Mucosa of descending colon (tissue), 3 donors: ENCODE measurements around the gene CDK14. TPM values are rescaled to one million over a fixed set of nuclear protein-coding genes. Genes with fewer than 3 reads are reported as not detected.

Source experiments
- ATAC-seq: fragments of 200-7000 bp; cut with Tn5 transposase; one replicate; pipeline ENCODE4 v1.9.1; 2020; ENCODE audit warnings: mild to moderate bottlenecking, moderate library complexity
- DNase-seq, 3 donors: peaks; one replicate each; pipeline ENCODE4 v3.0.0-alpha.2; 2020
- H3K36me3 ChIP-seq: fragments of 200-600 bp; one replicate; pipeline ENCODE4 v1.8.0; 2021; ENCODE audit warnings: low read depth, mild to moderate bottlenecking
- H3K4me1 ChIP-seq: fragments of 200-600 bp; one replicate; pipeline ENCODE4 v1.8.0; 2021; ENCODE audit warnings: low read depth, mild to moderate bottlenecking
- H3K4me3 ChIP-seq: fragments of 200-600 bp; one replicate; pipeline ENCODE4 v1.8.0; 2021; ENCODE audit warnings: mild to moderate bottlenecking
- H3K9me3 ChIP-seq: fragments of 200-600 bp; one replicate; pipeline ENCODE4 v1.8.0; 2021; ENCODE audit warnings: mild to moderate bottlenecking
- intact Hi-C, 2 donors: fragments of 100-400 bp; cut with DNase I in 1 of 2; cut with micrococcal nuclease in 1 of 2; formaldehyde crosslinking; loops; one replicate each; pipeline versions ENCODE4 v1.11.0 to v1.11.1; 2022; cut with DNase I, micrococcal nuclease
- total RNA-seq, 3 donors: library from RNA; stranded (reverse); fragmentation: NEBNext Ultra II Directional in 2 of 3; extraction: Animal tissue kit (Norgen Biotek cat#: 25700) in 2 of 3; gene quantifications; one replicate each; pipeline versions ENCODE4 v1.2.1 to v1.2.4, GENCODE V29; 2021 to 2023
- TF ChIP-seq, protein P1 (sequence below): fragments of 200-600 bp; IDR thresholded peaks from one replicate; pipeline ENCODE4 v1.8.0; 2022; ENCODE audit warnings: antibody characterized with exemption, mild to moderate bottlenecking
- donor health status: DM: no; HTN: no; CAD: no; lungs with moderate emphysema.
- donor health status: DM: no; HTN: no; CAD: no.
- donor health status: DM: no; HTN: yes; CAD: no.

CDK14 gene
- total RNA-seq, 3 donors from 2014 or later: 5.4 to 24.4 (median 5.6) TPM

GRCh38 chr7:90574820-90575187 is 21.3 kb upstream of the CDK14 start:
- no peak for ATAC-seq
- H3K4me1 ChIP-seq: no peaks in the 10 kb centered on the region
- H3K36me3 ChIP-seq: no peaks in the 10 kb centered on the region
- H3K9me3 ChIP-seq: no peaks in the 10 kb centered on the region
- TF ChIP-seq, protein P1, sequence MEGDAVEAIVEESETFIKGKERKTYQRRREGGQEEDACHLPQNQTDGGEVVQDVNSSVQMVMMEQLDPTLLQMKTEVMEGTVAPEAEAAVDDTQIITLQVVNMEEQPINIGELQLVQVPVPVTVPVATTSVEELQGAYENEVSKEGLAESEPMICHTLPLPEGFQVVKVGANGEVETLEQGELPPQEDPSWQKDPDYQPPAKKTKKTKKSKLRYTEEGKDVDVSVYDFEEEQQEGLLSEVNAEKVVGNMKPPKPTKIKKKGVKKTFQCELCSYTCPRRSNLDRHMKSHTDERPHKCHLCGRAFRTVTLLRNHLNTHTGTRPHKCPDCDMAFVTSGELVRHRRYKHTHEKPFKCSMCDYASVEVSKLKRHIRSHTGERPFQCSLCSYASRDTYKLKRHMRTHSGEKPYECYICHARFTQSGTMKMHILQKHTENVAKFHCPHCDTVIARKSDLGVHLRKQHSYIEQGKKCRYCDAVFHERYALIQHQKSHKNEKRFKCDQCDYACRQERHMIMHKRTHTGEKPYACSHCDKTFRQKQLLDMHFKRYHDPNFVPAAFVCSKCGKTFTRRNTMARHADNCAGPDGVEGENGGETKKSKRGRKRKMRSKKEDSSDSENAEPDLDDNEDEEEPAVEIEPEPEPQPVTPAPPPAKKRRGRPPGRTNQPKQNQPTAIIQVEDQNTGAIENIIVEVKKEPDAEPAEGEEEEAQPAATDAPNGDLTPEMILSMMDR: no peak
- intact Hi-C loops: no loop called here
- no peak overlapping the region for H3K4me3 ChIP-seq
- no peak for DNase-seq

DNA sequence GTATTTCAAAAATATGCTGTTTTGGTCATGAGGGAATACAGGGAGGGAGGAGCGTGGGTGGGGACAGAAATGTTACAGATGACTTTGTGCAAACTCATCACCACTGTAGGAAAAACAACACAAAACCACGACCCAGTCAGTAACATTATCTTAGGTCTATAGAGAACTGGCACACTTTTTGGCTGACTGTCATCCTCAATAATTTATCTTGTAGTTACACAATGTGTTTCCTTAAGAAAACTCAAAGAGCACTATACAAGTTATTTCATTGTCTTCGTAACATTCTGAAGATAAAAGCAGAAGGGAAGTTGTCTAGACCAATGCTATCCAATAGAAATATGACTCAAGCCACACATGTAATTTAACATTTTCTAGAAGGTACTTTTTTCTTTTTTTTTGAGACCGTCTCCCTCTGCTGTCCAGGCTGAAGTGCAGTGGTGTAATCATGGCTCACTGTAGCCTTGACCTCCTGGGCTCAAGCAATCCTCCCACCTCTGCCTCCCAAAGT is 16.9 kb upstream of the CDK14 start:
- ATAC-seq (no peak), DNase-seq (no peak)
- TF ChIP-seq, protein P1: no peak
- Histone ChIP-seq H3K9me3 (no peaks in the 10 kb centered on the region), H3K4me1 (no peaks in the 10 kb centered on the region), H3K4me3 (no peak overlapping the region), H3K36me3 (no peaks in the 10 kb centered on the region)
- intact Hi-C loops: no loop called here

DNA sequence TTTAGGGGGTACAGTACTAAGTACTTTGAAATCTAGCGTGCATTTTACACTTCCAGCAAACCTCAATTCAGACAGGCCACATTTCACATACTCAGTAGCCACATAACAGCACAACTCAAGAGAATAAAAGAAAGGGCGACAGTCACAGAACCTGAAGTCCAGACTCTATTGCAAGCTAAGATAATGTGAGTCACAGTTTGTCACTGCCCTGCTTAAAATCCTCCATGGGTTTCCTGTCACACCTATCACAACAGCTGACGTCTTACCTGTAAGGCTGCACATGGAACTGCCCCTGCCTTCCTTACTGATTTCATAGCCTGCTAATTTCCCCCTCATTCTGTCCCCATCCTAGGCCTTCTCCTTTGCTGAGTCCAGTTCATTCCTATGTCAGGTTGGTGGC is 16.1 kb upstream of the CDK14 start:
- no peaks in the 10 kb centered on the region for H3K36me3 ChIP-seq
- no peaks in the 10 kb centered on the region for H3K4me1 ChIP-seq
- intact Hi-C loops: no loop called here
- H3K4me3 ChIP-seq: no peak overlapping the region
- ATAC-seq (no peak), DNase-seq (no peak)
- no peaks in the 10 kb centered on the region for H3K9me3 ChIP-seq
- TF ChIP-seq, protein P1: no peak

GRCh38 chr7:90582164-90582563 is 14.0 kb upstream of the CDK14 start:
- TF ChIP-seq, protein P1: no peak
- ATAC-seq (no peak), DNase-seq (no peak)
- H3K9me3 ChIP-seq: no peaks in the 10 kb centered on the region
- no peaks in the 10 kb centered on the region for H3K4me1 ChIP-seq
- intact Hi-C loops: no loop called here
- no peak overlapping the region for H3K4me3 ChIP-seq
- H3K36me3 ChIP-seq: no peaks in the 10 kb centered on the region

- Histone ChIP-seq H3K4me3 (no peak overlapping the region), H3K36me3 (no peaks in the 10 kb centered on the region), H3K9me3 (no peaks in the 10 kb centered on the region), H3K4me1 (no peaks in the 10 kb centered on the region)
- TF ChIP-seq, protein P1: no peak
- DNase-seq (no peak), ATAC-seq (no peak)
- intact Hi-C loops: no loop called here
Measured at GRCh38 chr7:90584378-90584777, 11.7 kb upstream of the CDK14 start.

GRCh38 chr7:90586091-90586490 is 10.0 kb upstream of the CDK14 start:
- intact Hi-C loops: no loop called here
- H3K9me3 ChIP-seq: no peaks in the 10 kb centered on the region
- no peaks in the 10 kb centered on the region for H3K36me3 ChIP-seq
- TF ChIP-seq, protein P1: no peak
- ATAC-seq (no peak), DNase-seq (no peak)
- no peaks in the 10 kb centered on the region for H3K4me1 ChIP-seq
- H3K4me3 ChIP-seq: no peak overlapping the region
